GM06990 (cell line): ENCODE measurements around the gene TNFRSF12A.

Source experiments
- DNase-seq: peaks from one replicate; pipeline ENCODE4 v3.0.0-alpha.2; 2011; ENCODE audit not compliant: insufficient read length; ENCODE audit errors: extremely low read depth
- H3K27me3 ChIP-seq: replicated peaks from 2 replicates; pipeline ENCODE4 v1.6.0; 2011; ENCODE audit warnings: low read length; ENCODE audit not compliant: control insufficient read depth, insufficient read depth
- H3K36me3 ChIP-seq: 2 replicates; pipeline ENCODE4 v1.5.1; 2011; ENCODE audit warnings: low read length; ENCODE audit not compliant: control insufficient read depth, insufficient read depth
- H3K4me3 ChIP-seq: replicated peaks from 2 replicates; pipeline ENCODE4 v1.5.1; 2011; ENCODE audit warnings: low read depth, mild to moderate bottlenecking, control low read depth, low read length
- TF ChIP-seq, protein P1 (sequence below): IDR thresholded peaks from 2 replicates; pipeline ENCODE4 v1.5.1; 2011; ENCODE audit warnings: low read length, control low read depth, mild to moderate bottlenecking, inconsistent platforms; ENCODE audit not compliant: insufficient read depth, poor library complexity, severe bottlenecking

Gene TNFRSF12A

GRCh38 chr16:3027983-3028715 lies 8.0 kb downstream of the TNFRSF12A start:
- TF ChIP-seq, protein P1, sequence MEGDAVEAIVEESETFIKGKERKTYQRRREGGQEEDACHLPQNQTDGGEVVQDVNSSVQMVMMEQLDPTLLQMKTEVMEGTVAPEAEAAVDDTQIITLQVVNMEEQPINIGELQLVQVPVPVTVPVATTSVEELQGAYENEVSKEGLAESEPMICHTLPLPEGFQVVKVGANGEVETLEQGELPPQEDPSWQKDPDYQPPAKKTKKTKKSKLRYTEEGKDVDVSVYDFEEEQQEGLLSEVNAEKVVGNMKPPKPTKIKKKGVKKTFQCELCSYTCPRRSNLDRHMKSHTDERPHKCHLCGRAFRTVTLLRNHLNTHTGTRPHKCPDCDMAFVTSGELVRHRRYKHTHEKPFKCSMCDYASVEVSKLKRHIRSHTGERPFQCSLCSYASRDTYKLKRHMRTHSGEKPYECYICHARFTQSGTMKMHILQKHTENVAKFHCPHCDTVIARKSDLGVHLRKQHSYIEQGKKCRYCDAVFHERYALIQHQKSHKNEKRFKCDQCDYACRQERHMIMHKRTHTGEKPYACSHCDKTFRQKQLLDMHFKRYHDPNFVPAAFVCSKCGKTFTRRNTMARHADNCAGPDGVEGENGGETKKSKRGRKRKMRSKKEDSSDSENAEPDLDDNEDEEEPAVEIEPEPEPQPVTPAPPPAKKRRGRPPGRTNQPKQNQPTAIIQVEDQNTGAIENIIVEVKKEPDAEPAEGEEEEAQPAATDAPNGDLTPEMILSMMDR: peak; percentile 87
- H3K4me3 ChIP-seq: no peak overlapping the region
- peaks cover 15% of the 10 kb centered on the region for H3K36me3 ChIP-seq
- peaks cover 6% of the 10 kb centered on the region for H3K27me3 ChIP-seq
- peak; percentile 87 for DNase-seq

DNA sequence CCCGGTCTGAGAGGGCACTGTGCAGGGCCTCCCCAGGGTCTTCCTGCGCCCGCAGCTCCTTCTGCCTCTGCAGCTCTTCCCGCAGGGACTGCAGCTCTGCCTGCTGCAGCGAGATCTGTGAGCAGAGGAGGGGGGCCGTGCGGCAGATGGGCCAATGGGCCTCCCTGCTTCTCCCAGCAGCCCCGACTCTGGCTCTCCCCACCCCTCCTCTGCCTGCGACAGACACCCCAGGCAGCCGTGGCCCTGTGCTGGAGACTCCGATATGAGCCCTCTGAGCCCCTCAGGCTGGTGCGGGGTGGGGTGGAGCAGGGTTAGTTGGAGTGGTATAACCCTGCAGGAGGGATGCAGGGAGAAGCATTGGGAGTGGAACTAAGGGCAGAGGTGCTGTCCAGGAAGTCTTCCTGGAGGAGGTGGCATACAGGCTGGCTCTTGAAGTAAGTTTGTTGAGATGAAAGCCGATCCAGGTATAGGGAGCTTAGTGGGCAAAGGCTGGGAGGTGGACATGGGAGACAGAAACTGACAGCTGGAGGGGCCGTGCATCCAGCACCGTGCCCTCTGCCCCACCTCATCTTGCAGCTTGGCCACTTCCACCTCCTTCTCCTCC lies 8.7 kb downstream of the TNFRSF12A start:
- Histone ChIP-seq H3K27me3 (peaks cover 6% of the 10 kb centered on the region), H3K4me3 (no peak overlapping the region), H3K36me3 (peaks cover 15% of the 10 kb centered on the region)
- no peak for DNase-seq
- TF ChIP-seq, protein P1: no peak

GRCh38 chr16:3029491-3030221 lies 9.5 kb downstream of the TNFRSF12A start:
- Histone ChIP-seq H3K27me3 (peaks cover 6% of the 10 kb centered on the region), H3K36me3 (peaks cover 15% of the 10 kb centered on the region), H3K4me3 (no peak overlapping the region)
- peak; percentile 59 for DNase-seq
- TF ChIP-seq, protein P1: no peak

DNA sequence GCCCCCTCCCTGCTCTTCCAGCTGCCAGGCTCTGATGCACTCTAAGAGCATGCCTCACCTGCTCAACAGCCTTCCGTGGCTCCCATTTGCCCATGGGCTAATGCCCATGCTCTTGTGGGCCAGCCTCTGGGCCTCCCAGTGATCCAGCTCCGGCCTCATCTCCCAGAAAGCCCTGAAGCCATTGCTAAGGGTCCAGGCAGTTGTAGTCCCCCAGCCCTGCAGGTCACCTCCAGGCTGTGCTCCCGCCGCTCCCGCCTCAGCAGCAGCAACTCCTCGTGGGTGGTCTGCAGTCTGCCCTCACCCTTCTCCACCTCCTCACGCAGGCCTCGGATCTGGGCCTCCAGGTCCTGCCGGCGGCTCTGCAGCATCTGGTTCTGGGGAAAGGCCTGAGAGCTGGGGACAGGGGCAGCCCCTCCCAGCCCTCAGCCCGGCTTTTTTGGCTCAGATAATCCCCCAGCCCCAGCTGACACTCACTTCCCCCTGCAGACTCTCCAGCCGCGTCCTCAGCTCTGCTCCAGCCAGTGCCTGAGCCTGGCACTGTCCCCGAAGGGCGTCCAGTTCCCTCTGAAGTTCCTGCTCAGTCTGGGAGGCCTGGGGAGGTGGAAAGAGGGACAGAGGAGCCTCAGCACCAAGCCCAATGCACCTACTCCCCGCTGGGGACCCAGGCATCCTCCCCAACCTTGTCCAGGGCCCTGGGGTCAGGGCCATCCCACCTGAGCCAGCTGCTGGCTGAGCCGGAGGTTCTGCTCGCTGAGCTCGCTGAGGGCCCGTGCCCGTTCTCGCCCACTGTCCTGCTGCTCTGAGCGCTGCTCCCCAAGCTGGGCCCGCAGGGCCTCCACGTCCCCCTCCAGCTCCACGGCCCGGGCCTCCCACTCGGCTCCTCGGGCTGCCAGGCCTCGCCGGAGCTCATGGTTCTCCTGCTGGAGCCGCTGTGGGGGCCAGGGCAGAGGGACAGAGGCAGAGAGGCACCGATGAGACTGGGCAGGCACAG lies 10.3 kb downstream of the TNFRSF12A start:
- DNase-seq: no peak
- Histone ChIP-seq H3K36me3 (peaks cover 15% of the 10 kb centered on the region), H3K4me3 (no peak overlapping the region), H3K27me3 (peaks cover 7% of the 10 kb centered on the region)
- TF ChIP-seq, protein P1: no peak

- no peak for DNase-seq
- Histone ChIP-seq H3K36me3 (no peaks in the 10 kb centered on the region), H3K27me3 (peaks cover 9% of the 10 kb centered on the region), H3K4me3 (no peak overlapping the region)
- TF ChIP-seq, protein P1: no peak
These were observed 12.5 kb downstream of the TNFRSF12A start for GRCh38 chr16:3032624-3033023.
